SJCRH30 (cell line): Measurements from ENCODE around the gene VPS13D. TPM values are rescaled to one million over a fixed set of nuclear protein-coding genes. Genes with fewer than 3 reads are reported as not detected.
A peak's percentile ranks its signal among the peaks of the same experiment; 100 is the strongest.
"Not testable (repeated sequence)": the region's sequence is repeated elsewhere in the genome, so short reads cannot be mapped to it uniquely, and the experiment has no call there.

ENCODE experiments used
- DNase-seq, 2 experiments: peaks; one replicate each; pipeline ENCODE4 v3.0.0-alpha.2; 2015 to 2020
- H3K27ac ChIP-seq: fragments of 250-450 bp; sonication (Bioruptor Pico); 2 replicates; pipeline ENCODE4 v1.5.1; 2020; ENCODE audit warnings: mild to moderate bottlenecking, moderate library complexity
- H3K27me3 ChIP-seq: fragments of 250-450 bp; sonication (Bioruptor Pico); 2 replicates; pipeline ENCODE4 v1.5.1; 2020; ENCODE audit warnings: mild to moderate bottlenecking, moderate library complexity
- H3K36me3 ChIP-seq: fragments of 250-450 bp; sonication (Bioruptor Pico); 2 replicates; pipeline ENCODE4 v1.5.1; 2020; ENCODE audit warnings: mild to moderate bottlenecking, moderate library complexity
- H3K4me1 ChIP-seq: fragments of 250-450 bp; sonication (Bioruptor Pico); 2 replicates; pipeline ENCODE4 v1.5.1; 2020; ENCODE audit warnings: mild to moderate bottlenecking, moderate library complexity
- H3K4me3 ChIP-seq: fragments of 250-450 bp; sonication (Bioruptor Pico); 2 replicates; pipeline ENCODE4 v1.5.1; 2020; ENCODE audit warnings: mild to moderate bottlenecking, moderate library complexity
- H3K9me3 ChIP-seq: fragments of 250-450 bp; sonication (Bioruptor Pico); replicated peaks from 2 replicates; pipeline ENCODE4 v1.5.1; 2020; ENCODE audit warnings: mild to moderate bottlenecking, moderate library complexity
- total RNA-seq: library from RNA; depleted of rRNA; stranded (reverse); fragments of >200 nt; shearing (Covaris generic); gene quantifications from 2 replicates; pipeline ENCODE4 v1.2.3, GENCODE V29; 2014

The VPS13D gene
- total RNA-seq, 1 experiment from 2014 or later: 33.1 TPM

DNA sequence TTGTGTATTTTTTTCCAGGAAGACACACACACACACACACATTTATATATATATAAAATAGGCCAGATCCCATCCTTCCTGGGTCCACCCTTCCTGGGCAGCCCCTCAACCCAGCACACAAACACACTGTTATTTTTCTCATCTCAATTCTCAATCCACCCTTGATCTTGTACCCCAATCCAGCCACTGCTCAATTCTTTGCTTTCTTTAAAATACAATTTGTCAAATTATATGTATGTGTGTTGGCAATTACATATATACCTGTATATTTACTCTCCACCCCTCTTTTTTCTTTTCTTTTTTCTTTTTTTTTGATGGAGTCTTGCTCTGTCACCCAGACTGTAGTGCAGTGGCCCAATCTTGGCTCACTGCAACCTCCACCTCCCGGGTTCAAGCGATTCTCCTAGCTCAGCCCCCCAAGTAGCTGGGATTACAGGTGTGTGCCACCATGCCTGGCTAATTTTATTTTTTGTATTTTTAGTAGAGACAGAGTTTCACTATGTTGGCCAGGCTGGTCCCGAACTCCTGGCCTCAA is 299.9 kb downstream of the VPS13D start:
- H3K27ac ChIP-seq: no peak overlapping the region
- no peaks in the 10 kb centered on the region for H3K36me3 ChIP-seq
- no peaks in the 10 kb centered on the region; the same call in 1 of the 2 replicates for H3K9me3 ChIP-seq
- no peak overlapping the region for H3K4me3 ChIP-seq
- no peaks in the 10 kb centered on the region for H3K27me3 ChIP-seq
- no peaks in the 10 kb centered on the region for H3K4me1 ChIP-seq
- DNase-seq: no peak

DNA sequence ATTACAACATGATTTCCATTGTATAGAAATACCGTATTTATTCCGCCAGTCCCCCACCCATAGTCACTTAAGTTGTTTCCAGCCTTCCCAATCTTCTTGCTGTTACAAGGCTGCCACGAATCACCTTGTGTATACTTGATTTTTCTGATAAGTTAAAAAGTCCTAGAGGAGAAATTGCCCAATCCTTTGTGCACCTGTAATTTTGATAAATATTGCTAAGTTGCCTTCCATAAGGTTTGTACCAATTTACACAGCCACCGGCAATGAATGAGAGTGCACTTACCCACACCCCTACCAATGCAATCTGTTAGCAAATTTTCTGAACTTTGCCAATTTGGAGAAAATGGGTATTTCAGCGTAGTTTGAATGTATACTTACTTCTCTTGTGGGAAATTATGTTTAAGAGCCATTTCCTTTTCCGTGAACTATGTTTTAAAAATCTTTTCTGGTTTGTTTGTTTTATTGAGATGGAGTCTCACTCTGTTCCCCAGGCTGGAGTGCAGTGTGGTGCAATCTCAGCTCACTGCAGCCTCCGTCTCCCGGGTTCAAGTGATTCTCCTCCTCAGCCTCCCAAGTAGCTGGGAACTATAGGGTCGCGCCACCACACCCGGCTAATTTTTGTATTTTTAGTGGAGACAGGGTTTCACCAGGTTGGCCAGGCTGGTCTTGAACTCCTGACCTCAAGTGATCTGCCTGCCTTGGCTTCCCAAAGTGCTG is 300.8 kb downstream of the VPS13D start:
- Histone ChIP-seq H3K4me1 (no peaks in the 10 kb centered on the region), H3K36me3 (no peaks in the 10 kb centered on the region), H3K9me3 (peaks cover 2% of the 10 kb centered on the region), H3K4me3 (no peak overlapping the region), H3K27me3 (no peaks in the 10 kb centered on the region), H3K27ac (no peak overlapping the region)
- no peak for DNase-seq

DNA sequence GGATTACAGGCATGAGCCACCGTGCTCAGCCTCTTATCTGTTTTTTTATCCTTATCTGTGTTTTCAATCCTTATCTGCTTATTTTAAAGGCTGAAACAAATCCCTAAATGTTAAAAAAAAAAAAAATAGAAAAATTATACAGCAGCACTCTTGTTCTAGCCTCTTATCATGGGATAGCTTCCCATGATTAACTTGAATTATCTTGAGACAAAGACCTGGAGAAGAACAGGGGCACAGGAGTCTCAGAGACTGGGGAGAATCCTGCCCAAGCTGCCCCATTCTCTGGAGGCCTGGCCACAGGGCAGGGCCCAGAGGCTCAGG is 301.3 kb downstream of the VPS13D start:
- Histone ChIP-seq H3K27ac (no peak overlapping the region), H3K27me3 (no peaks in the 10 kb centered on the region), H3K9me3 (peaks cover 5% of the 10 kb centered on the region), H3K4me1 (no peaks in the 10 kb centered on the region), H3K36me3 (no peaks in the 10 kb centered on the region), H3K4me3 (no peak overlapping the region)
- DNase-seq: no peak

DNA sequence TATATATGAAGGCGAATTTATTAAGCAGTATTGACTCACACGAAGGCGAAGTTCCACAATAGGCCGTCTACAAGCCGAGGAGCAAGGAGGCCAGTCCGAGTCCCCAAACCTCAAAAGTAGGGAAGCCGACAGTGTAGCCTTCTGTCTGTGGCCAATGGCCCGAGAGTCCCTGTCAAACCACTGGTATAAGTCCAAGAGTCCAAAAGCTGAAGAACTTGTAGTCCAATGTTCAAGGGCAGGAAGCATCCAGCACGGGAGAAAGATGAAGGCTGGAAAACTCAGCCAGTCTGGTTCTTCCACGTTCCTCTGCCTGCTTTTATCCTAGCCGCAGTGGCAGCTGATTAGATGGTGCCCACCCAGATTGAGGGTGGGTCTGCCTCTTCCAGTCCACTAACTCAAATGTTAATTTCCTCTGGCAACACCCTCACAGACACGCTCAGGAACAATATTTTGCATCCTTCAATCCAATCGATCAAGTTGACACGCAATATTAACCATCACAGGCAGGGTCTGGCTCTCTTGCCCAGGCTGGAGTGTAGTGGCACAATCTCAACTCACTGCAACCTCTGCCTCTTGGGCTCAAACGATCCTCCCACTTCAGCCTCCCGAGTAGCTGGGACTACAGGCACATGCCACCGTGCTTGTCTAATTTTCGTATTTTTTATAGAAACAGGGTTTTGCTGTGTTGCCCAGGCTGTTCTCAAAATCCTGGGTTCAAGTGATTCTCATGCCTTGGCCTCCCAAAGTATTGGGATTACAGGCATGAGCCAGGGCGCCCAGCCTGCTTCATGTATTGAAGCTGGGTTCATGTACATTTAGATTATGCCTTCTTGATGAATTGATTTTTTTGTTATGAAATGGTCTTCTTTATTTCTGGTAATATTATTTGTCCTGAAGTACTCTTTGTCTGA is 302.8 kb downstream of the VPS13D start:
- H3K27me3 ChIP-seq: no peaks in the 10 kb centered on the region
- H3K4me3 ChIP-seq: no peak overlapping the region
- no peak overlapping the region for H3K27ac ChIP-seq
- DNase-seq: no peak
- H3K4me1 ChIP-seq: no peaks in the 10 kb centered on the region
- H3K9me3 ChIP-seq: peaks cover 8% of the 10 kb centered on the region
- H3K36me3 ChIP-seq: no peaks in the 10 kb centered on the region

DNA sequence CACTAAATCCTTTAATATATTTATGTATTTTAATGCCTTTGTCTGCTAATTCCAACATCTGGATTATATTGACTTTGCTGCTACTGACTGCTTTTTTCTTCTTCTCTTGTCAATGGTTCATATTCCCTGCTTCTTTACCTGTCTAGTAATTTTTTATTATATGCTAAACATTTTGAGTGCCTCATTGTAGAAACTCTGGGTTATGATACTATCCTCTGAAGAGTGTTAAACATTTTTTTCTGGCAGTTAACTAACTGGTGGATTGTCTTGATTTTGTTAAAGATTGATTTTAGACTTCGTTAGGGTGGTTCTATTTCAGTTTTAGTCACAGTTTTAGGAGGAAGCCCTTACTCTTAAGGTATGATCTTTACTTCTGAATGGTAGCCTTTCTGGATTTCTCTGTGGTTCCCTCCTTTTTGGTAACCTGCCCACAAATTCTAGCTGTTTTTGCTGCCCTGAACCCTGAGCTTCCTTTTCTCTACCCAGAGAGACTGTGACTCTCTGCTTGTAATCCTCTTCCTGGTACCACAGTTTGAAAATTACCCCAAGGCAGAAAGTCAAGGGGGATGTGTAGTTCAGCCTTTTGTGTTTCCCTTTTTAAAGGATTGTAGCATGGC is 306.3 kb downstream of the VPS13D start:
- Histone ChIP-seq H3K4me1 (peaks cover 3% of the 10 kb centered on the region), H3K4me3 (no peak overlapping the region), H3K27ac (no peak overlapping the region), H3K9me3 (peaks cover 8% of the 10 kb centered on the region), H3K36me3 (no peaks in the 10 kb centered on the region), H3K27me3 (no peaks in the 10 kb centered on the region)
- DNase-seq: no peak

DNA sequence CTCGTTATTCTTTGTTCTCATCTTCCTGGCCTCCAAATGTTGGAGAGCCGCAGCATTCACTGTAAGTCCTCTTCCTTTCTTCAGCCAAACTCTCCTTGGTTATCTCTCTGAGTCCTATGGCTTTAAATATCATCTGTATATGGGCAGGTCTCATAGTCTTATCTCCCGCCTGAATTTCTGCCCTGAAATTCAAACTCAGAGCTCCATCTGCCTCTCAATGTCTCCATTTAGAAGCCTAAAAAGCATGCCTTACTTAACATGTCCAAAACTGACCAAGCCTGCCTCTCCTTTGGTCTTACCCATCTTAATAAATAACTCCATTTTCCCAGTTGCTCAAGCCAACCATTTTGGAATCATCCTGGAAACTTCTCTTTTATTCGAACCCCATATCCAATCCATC is 307.5 kb downstream of the VPS13D start:
- Histone ChIP-seq H3K9me3 (peaks cover 8% of the 10 kb centered on the region), H3K27me3 (no peaks in the 10 kb centered on the region), H3K4me1 (peaks cover 13% of the 10 kb centered on the region), H3K36me3 (no peaks in the 10 kb centered on the region), H3K27ac (no peak overlapping the region), H3K4me3 (no peak overlapping the region)
- DNase-seq: no peak

DNA sequence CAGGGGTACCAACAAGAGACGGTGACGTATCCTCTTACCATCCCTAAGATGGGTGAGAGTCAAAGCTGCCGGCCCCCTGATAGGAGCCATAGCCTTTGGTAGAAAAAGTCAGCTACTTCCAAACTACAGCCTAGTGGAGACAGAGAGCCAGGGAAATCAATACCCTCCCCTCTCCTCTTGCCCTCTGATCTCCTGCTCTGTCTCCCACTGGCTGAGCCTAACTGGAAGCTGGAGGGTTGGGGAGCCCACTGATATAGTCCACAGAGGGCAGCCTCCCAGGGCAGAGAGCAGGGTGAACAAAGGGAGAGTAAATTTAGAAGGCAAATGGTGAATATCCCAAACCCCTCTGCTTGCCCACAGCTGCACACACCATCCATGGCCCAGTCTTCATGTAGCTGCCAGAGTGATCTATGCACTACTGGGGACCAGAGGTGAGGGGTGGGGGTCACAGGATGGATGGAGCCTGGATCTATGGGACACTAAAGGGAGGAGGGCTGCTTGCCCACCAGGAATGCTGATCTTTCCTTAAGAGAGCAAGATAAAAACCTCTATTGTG is 308.2 kb downstream of the VPS13D start:
- Histone ChIP-seq H3K27ac (no peak overlapping the region), H3K4me3 (no peak overlapping the region), H3K27me3 (no peaks in the 10 kb centered on the region), H3K9me3 (peaks cover 8% of the 10 kb centered on the region), H3K36me3 (no peaks in the 10 kb centered on the region), H3K4me1 (peaks cover 15% of the 10 kb centered on the region)
- DNase-seq: no peak

DNA sequence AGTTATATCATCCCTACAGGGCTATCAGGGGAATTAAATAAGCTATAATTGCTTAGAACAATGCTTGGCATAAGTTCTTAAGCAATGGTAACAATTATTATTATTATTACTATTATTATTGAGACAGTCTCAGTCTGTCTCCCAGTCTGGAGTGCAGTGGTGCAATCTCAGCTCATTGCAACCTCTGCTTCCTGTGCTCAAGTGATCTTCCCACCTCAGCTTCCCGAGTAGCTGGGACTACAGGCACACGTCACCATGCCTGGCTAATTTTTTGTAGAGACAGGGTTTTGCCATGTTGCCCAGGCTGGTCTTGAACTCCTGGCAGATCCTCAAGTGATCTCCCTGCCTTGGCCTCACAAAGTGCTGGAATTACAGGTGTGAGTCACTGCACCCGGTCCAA is 308.7 kb downstream of the VPS13D start:
- not testable (repeated sequence) for H3K27ac ChIP-seq

DNA sequence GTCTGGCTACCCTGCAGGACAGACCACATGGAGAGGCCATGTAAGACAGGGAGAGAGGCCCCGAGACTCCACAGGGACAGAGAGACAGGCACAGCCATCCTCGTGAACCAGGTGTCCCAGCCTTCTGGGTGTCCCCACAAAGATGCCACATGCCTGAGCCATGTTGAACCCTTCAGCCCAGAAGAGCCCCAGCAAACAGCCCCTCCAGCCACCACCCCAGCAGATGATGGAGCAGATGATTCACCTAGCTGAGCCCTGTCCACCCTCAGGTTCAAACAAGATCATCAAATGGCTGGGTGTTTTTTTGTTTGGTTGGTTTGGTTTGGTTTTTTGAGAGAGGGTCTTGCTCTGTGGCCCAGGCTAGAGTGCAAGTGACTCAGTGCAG is 309.5 kb downstream of the VPS13D start:
- Histone ChIP-seq H3K4me3 (no peak overlapping the region), H3K27ac (no peak overlapping the region), H3K9me3 (peaks cover 8% of the 10 kb centered on the region), H3K4me1 (peaks cover 15% of the 10 kb centered on the region), H3K36me3 (no peaks in the 10 kb centered on the region), H3K27me3 (no peaks in the 10 kb centered on the region)
- no peak for DNase-seq

More for the DNA sequence above, 308.7 kb downstream of the VPS13D start:
- H3K36me3 ChIP-seq, H3K27me3 ChIP-seq, H3K9me3 ChIP-seq, H3K4me3 ChIP-seq, DNase-seq: not testable (repeated sequence)
- peaks cover 15% of the 10 kb centered on the region for H3K4me1 ChIP-seq

DNA sequence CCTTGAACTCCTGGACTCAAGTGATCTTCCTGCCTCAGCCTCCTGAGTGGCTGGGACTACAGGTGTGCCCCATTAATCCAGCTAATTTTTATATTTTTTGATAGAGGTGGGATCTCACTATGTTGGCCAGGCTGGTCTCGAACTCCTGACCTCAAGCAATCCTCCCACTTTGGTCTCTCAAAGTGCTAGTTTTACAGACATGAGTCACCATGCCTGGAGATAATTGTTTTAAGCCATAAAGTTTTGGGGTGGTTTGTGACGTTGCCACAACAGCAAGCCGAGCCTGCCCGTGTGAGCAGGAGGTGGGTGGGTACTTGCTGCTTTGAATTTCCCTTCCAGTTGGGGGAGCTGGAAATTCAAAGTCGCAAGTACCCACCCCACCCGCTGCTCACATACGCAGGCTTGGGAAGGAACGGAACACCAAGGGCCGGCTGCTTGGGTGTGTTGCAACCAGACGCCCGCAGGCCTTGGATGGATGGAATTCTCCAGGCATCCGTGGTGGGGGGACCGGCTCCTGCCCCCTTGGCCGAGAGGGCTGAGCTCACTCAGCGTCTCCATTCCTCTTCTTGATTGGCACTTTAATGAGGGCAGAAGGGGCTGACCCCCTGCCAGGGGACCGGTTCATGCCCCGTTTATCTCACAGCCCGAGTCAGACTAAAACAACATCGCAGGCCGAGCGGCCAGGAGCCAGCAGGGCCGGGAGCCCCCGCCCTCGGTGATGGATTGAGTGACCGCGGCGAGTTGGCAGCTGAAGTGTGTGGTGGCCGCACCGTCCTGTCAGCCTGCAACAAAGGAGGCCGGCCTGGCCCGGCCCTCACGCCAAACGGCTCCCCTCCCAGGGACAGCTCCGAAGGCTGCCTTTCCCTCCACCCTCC is 310.1 kb downstream of the VPS13D start:
- H3K4me1 ChIP-seq: peaks cover 17% of the 10 kb centered on the region
- peak overlapping the region; percentile 17 for H3K4me3 ChIP-seq
- peak; percentile 60 for DNase-seq
- no peaks in the 10 kb centered on the region for H3K36me3 ChIP-seq
- H3K9me3 ChIP-seq: peaks cover 8% of the 10 kb centered on the region
- H3K27ac ChIP-seq: peak overlapping the region; percentile 24; the same call in 1 of the 2 replicates
- no peaks in the 10 kb centered on the region for H3K27me3 ChIP-seq

DNA sequence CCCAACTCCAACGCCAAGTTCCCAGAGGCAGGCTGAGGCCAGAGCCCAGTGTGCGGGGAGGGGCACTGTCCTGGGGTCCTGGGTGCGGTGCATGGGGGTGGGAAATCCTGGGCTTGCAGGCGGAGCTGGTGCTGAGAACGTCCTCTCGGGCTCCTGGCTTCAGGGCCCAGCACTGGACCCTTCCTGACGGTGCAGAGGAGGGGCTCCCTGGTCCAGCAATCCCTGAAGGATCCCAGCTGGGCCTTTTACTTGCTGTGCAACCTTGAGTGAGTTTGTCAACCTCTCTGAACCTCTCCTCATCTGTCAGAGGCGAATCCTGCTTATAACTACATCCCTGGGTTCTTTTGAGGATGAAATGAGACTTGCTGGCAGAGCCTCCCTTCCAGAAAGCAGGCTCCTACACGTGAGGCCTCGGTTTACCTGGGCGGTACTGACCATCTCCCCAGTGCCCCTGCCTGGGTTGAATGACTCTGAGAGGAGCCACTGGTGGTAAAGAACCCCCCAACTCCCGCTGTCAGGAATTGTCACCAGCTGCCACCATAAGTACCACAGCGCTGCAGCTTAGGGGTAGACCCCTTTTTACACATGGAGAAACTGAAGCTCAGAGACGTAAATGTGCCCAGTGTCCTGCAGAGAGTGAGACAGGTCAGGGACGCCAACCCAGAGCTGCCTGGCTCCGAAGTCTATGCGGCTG is 310.9 kb downstream of the VPS13D start:
- Histone ChIP-seq H3K27ac (no peak overlapping the region), H3K36me3 (no peaks in the 10 kb centered on the region), H3K4me3 (peak overlapping the region; percentile 17; the same call in 1 of the 2 replicates), H3K27me3 (no peaks in the 10 kb centered on the region), H3K9me3 (peaks cover 6% of the 10 kb centered on the region), H3K4me1 (peaks cover 18% of the 10 kb centered on the region)
- DNase-seq: no peak

DNA sequence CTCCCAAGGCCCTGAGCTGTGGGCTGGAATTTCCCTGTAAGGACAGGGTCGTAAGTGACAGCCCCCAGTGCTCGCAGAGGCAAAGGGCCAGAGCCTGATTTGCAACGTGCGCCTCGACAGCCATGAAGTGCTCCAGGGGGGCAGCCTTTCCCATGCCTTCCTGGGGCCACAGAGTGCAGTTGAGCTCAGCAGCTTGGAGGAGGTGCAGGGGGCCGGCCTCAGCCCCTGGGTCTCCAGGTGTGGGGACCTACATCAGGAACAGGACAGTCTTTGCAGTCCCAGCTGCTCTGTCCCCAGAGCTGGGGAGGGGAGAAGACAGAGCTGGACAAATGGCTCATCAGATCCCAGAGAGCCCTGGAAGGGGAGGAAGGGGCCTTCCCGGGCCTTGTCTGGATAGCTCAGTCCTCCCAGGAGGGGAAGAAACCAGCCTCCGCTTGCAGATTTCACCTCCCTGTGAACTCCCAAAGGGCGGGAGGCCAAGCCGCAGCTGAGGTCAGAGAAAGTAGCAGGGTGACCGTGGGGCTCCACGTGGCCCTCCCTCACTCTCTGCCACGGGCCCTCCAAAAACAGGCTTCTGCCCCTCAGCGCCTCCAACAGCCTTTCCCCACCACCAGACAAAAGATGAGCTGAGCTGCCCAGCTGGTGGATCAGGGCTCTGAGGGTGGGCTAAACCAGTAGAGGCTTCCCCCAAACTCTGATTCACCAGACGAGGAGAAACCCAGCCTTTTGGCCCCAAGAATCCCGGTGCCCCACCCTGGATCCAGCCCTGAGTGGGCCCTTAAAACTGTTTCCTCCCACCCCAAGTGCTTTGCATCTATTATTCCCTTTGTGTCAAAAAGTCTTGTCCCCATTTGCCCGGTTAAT is 311.7 kb downstream of the VPS13D start:
- no peaks in the 10 kb centered on the region for H3K27me3 ChIP-seq
- peak; percentile 77 to 85 for DNase-seq
- H3K9me3 ChIP-seq: peaks cover under 1% of the 10 kb centered on the region; the same call in 1 of the 2 replicates
- H3K4me1 ChIP-seq: peaks cover 18% of the 10 kb centered on the region
- H3K27ac ChIP-seq: peak overlapping the region; percentile 11
- no peak overlapping the region for H3K4me3 ChIP-seq
- no peaks in the 10 kb centered on the region for H3K36me3 ChIP-seq

DNA sequence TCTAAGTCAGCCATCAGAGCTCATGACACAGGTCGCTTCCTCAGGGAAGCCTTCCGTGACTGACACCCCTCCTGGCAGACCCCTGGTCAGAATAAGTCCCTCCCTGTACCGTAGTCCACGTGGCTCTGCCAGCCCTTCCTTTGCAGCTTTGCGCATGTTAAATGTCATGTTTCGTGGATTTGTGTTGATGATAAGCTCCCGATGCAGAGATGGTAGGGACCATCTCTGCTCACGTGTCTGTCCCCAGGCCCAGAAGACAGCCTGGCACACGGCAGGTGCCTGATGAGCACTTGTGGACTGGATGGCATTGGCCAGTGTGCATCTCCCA is 312.3 kb downstream of the VPS13D start:
- Histone ChIP-seq H3K36me3 (no peaks in the 10 kb centered on the region), H3K27me3 (no peaks in the 10 kb centered on the region), H3K27ac (no peak overlapping the region), H3K9me3 (no peaks in the 10 kb centered on the region), H3K4me3 (no peak overlapping the region), H3K4me1 (peaks cover 18% of the 10 kb centered on the region)
- DNase-seq: no peak
